ENCODE results near the gene MIX23. TPM values are rescaled to one million over a fixed set of nuclear protein-coding genes. Genes with fewer than 3 reads are reported as not detected.

The MIX23 gene
- total and polyA plus RNA-seq, 2 of the 4 experiments (the other 2 are of a cell fraction): 10.0 to 26.7 TPM

GRCh38 chr3:122356402-122356801 is 26.6 kb downstream of the MIX23 start:
- Histone ChIP-seq H4K8ac (ENCODE audit: low read depth in 2 of 2, low read length in 2 of 2) (no peak overlapping the region), H3K9me3 (ENCODE audit: control insufficient read depth, insufficient read depth, low read length) (no peaks in the 10 kb centered on the region), H4K5ac (ENCODE audit: low read depth, low read length) (no peak overlapping the region), H3K23ac (ENCODE audit: low read depth, low read length) (no peak overlapping the region), H2BK120ac (ENCODE audit: low read depth, low read length) (no peak overlapping the region), H2AK9ac (replicated peaks; ENCODE audit: low read depth, low read length, poor library complexity) (no peak overlapping the region), H2AK5ac (ENCODE audit: low read depth, low read length) (no peak overlapping the region), H3K36me3 (ENCODE audit: control insufficient read depth, insufficient read depth, low read length) (peaks cover 4% of the 10 kb centered on the region), H3K9me1 (ENCODE audit: insufficient read depth, low read length) (no peaks in the 10 kb centered on the region), H3K4me1 (ENCODE audit: control insufficient read depth, insufficient read depth, low read length) (no peaks in the 10 kb centered on the region), H3K79me1 (ENCODE audit: low read depth in 1 of 2, low read length in 2 of 2) (no peaks in the 10 kb centered on the region), H3K9ac (ENCODE audit: low read depth, low read length) (no peak overlapping the region), H3K4me3 (ENCODE audit: insufficient read depth, low read depth, low read length) (no peak overlapping the region), H3K18ac (ENCODE audit: low read depth, low read length) (no peak overlapping the region), H3K27ac (ENCODE audit: insufficient read depth, low read length) (no peak overlapping the region), H2BK5ac (ENCODE audit: low read depth, low read length, poor library complexity, severe bottlenecking) (no peak overlapping the region), H3K27me3 (ENCODE audit: control insufficient read depth, insufficient read depth, low read length) (no peaks in the 10 kb centered on the region), H3K4ac (ENCODE audit: low read depth, low read length) (no peak overlapping the region), H2BK15ac (ENCODE audit: low read depth, low read length) (no peak overlapping the region), H3K56ac (ENCODE audit: extremely low read depth, insufficient read depth, low read length) (no peak overlapping the region), H4K20me1 (ENCODE audit: insufficient read depth, low read length) (no peaks in the 10 kb centered on the region), H4K91ac (ENCODE audit: insufficient read depth, low read depth, low read length) (no peak overlapping the region), H2BK20ac (ENCODE audit: low read depth, low read length) (no peak overlapping the region), H3K14ac (replicated peaks; ENCODE audit: low read depth, low read length) (no peak overlapping the region), H3K4me2 (ENCODE audit: low read depth, low read length) (no peak overlapping the region), H2AFZ (replicated peaks; ENCODE audit: low read length, poor library complexity) (no peak overlapping the region)
- dilution Hi-C loops (cut with HindIII; ENCODE audit: low sequenced_read_pairs, unreplicated experiment) (no loop called here), in situ Hi-C loops (cut with MboI; ENCODE audit: low sequenced_read_pairs) (loop anchor here (10.0 kb wide), 1 partner anchor 252 kb away; no protein-coding TSS in a partner anchor), intact Hi-C loops (cut with micrococcal nuclease) (loop anchor here (1.0 to 10.0 kb wide), 3 partner anchors 255 to 810 kb away; no protein-coding TSS in a partner anchor)
- ATAC-seq (ENCODE audit: low read depth) (peak; percentile 75), DNase-seq (peak; percentile 54)
- no CpG with 5 or more reads among the region's 4 CpGs for WGBS, 2 experiments (ENCODE audit: extremely low coverage in 2 of 2, insufficient read length in 1 of 2)
- TF ChIP-seq NFE2L2 (IDR thresholded peaks at IDR 0.05; ENCODE audit: low read depth, low read length) (no peak), SMC3 (IDR thresholded peaks at IDR 0.05; ENCODE audit: low read depth, low read length) (peak; percentile 55), MAZ (IDR thresholded peaks at IDR 0.05; ENCODE audit: borderline replicate concordance, low read depth, low read length) (no peak), POLR2A (IDR thresholded peaks at IDR 0.05; ENCODE audit: low read depth, low read length) (no peak), CHD1 (IDR thresholded peaks at IDR 0.05; ENCODE audit: low read depth, low read length) (no peak), ELK1 (IDR thresholded peaks at IDR 0.05; ENCODE audit: borderline replicate concordance, low read depth, low read length) (no peak), RFX5 (IDR thresholded peaks at IDR 0.05; ENCODE audit: low read depth, low read length) (no peak), RAD21 (IDR thresholded peaks at IDR 0.05; ENCODE audit: low read length) (peak; percentile 66)
- TF ChIP-seq, protein P1, sequence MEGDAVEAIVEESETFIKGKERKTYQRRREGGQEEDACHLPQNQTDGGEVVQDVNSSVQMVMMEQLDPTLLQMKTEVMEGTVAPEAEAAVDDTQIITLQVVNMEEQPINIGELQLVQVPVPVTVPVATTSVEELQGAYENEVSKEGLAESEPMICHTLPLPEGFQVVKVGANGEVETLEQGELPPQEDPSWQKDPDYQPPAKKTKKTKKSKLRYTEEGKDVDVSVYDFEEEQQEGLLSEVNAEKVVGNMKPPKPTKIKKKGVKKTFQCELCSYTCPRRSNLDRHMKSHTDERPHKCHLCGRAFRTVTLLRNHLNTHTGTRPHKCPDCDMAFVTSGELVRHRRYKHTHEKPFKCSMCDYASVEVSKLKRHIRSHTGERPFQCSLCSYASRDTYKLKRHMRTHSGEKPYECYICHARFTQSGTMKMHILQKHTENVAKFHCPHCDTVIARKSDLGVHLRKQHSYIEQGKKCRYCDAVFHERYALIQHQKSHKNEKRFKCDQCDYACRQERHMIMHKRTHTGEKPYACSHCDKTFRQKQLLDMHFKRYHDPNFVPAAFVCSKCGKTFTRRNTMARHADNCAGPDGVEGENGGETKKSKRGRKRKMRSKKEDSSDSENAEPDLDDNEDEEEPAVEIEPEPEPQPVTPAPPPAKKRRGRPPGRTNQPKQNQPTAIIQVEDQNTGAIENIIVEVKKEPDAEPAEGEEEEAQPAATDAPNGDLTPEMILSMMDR (conservative IDR thresholded peaks at IDR 0.05; ENCODE audit: low read depth, low read length): peak; percentile 55
- ChIA-PET CTCF (interaction anchor here (1.4 kb wide), 1 partner anchor 98 kb away, joined by 3 read pairs; no protein-coding TSS in a partner anchor), POLR2A (ENCODE audit: unreplicated experiment) (no interaction called here)
- no TSS peak for BruUV-seq (replicated peaks)
